PFSK-1 (cell line): ENCODE measurements around the gene N4BP2L2.

ENCODE experiments used
- FOXP2 ChIP-seq: optimal IDR thresholded peaks from 2 replicates; pipeline ENCODE3; 2011; ENCODE audit warnings: borderline replicate concordance, control low read depth, inconsistent platforms; ENCODE audit not compliant: insufficient read depth; ENCODE audit errors: extremely low read length, extremely low read depth
- POLR2AphosphoS5 ChIP-seq: IDR thresholded peaks from 2 replicates; pipeline ENCODE4 v1.6.1; 2012; ENCODE audit warnings: low read depth, mild to moderate bottlenecking, control low read depth, low read length, moderate library complexity
- SIN3A ChIP-seq: IDR thresholded peaks from 2 replicates; pipeline ENCODE4 v1.6.1; 2012; ENCODE audit warnings: mild to moderate bottlenecking, low read length, moderate library complexity, borderline replicate concordance; ENCODE audit not compliant: insufficient read depth
- TAF1 ChIP-seq: IDR thresholded peaks from 2 replicates; pipeline ENCODE4 v1.6.1; 2012; ENCODE audit warnings: low read length, control low read depth, borderline replicate concordance; ENCODE audit not compliant: insufficient read depth
- TF ChIP-seq, protein P1 (sequence below), 2 experiments: IDR thresholded peaks; 2 replicates each; pipeline versions ENCODE4 v1.6.1 to v1.8.0; 2011 to 2012; ENCODE audit warnings: low read depth in 2 of 2, low read length in 2 of 2, control low read depth in 1 of 2, inconsistent platforms in 1 of 2, mild to moderate bottlenecking in 1 of 2, moderate library complexity in 1 of 2; ENCODE audit not compliant: insufficient read depth in 1 of 2

N4BP2L2 gene

DNA sequence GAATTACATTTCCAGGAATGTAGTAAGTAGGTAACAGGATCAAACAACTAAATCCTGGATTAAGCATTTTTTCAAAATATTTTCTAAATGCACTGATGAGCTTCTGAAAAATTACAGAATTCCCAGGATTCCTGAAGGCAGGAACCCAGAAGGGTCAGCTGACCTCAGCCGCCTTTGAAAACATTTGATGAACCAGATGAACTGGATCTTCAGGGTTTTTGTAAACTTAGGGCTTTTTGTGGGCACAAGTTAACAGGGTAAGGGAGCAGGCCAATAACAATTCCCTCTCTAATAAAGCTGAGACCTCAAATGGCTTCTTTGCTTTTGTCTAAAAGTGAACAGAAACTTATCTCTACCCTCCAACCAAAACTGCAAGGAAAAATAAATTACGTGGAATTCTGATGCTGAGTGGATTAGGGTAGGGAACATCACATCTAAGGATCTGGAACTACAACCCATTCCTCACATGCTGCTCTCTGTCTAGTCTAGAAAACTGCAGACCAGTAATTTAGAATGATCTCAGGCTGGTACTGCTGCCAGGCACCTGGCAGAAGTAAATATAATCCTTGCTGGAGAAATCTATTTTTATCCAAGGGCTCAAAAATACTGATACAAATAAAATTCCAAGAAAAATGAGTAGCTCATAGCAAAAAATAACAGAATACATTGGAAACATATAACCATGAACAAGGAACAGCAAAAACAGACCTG is 62.4 kb downstream of the N4BP2L2 start:
- TF ChIP-seq, protein P1, sequence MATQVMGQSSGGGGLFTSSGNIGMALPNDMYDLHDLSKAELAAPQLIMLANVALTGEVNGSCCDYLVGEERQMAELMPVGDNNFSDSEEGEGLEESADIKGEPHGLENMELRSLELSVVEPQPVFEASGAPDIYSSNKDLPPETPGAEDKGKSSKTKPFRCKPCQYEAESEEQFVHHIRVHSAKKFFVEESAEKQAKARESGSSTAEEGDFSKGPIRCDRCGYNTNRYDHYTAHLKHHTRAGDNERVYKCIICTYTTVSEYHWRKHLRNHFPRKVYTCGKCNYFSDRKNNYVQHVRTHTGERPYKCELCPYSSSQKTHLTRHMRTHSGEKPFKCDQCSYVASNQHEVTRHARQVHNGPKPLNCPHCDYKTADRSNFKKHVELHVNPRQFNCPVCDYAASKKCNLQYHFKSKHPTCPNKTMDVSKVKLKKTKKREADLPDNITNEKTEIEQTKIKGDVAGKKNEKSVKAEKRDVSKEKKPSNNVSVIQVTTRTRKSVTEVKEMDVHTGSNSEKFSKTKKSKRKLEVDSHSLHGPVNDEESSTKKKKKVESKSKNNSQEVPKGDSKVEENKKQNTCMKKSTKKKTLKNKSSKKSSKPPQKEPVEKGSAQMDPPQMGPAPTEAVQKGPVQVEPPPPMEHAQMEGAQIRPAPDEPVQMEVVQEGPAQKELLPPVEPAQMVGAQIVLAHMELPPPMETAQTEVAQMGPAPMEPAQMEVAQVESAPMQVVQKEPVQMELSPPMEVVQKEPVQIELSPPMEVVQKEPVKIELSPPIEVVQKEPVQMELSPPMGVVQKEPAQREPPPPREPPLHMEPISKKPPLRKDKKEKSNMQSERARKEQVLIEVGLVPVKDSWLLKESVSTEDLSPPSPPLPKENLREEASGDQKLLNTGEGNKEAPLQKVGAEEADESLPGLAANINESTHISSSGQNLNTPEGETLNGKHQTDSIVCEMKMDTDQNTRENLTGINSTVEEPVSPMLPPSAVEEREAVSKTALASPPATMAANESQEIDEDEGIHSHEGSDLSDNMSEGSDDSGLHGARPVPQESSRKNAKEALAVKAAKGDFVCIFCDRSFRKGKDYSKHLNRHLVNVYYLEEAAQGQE (IDR thresholded peaks at IDR 0.05; ENCODE audit: insufficient read depth in 1 of 2, low read depth in 2 of 2, low read length in 2 of 2): no peak
- TF ChIP-seq SIN3A (no peak), POLR2AphosphoS5 (no peak), TAF1 (no peak), FOXP2 (no peak)

DNA sequence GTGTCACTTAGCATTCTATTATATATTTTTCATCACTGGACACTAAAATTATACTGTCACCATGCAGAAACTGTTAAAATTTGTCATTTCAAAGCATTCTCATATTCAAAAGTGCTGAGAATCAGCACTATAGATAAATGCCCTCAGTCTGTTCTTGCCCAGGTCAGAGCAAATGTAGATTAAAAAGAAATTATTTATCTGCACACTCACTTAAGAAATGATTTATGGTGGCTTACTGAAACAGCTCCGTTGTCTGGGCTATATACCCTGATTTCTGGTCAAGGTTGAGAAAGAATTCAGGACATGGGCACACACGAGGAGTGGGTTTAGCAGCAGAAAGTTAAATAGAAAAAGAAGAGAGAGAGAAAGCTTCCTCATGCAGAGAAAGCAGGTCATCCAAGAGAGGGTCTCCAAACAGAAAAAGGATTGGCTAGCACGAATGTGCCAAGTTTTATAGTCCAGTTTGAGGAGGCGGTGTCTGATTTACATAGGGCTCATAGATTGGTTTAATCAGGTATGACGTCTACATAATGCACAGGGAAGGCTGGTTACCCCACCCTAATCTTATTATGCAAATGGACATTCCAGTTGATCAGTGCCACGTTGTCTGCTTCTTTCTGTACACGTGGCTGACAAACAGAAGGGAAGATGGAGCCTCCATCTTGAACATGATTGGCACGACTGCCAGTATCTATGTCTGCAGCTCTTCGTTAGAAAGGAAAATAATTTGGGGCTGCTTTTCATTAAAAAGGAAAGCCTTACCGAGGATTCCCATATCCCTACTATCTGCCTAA is 63.4 kb downstream of the N4BP2L2 start:
- TF ChIP-seq POLR2AphosphoS5: no peak

DNA sequence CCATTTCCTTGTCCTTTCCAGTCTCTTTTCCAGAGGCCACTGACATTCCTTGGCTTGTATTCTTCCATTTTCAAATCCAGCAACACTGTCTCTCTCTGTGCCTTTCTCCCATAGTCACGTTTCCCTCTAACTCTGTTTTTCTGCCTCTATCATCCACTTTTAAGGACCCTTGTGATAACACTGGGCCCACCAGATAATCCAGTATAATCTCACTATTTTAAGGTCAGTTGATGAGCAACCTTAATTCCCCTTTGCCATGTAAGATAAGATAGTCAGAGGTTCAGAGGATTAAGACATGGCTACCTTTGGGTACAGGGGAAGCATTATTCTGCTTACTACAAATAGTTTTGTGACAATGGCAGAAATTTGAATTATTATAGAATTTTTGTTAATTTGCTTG is 64.9 kb downstream of the N4BP2L2 start:
- TF ChIP-seq POLR2AphosphoS5: no peak
- TF ChIP-seq, protein P1 (IDR thresholded peaks at IDR 0.05; ENCODE audit: insufficient read depth in 1 of 2, low read depth in 2 of 2, low read length in 2 of 2): no peak
- TF ChIP-seq SIN3A: no peak
- no peak for TF ChIP-seq TAF1

DNA sequence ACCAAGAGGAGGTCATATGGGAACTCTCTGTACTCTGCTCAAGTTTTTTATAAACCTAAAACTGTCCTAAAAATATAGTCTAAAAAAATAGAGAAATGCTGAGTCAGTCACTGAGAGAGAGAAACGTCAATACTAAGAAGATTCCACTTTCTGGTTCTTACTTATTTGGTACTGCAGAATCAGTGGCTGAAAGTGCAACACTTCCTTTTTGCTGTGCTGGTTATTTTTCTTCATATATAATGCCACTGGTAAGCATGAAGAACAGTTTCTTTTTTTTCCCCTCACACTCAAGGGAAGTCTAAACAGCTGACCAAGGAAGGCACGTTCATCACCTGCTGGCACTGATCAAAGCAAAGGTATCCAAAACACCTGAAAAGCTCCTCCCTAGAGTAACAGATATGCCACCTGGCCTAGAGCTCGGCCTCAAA is 66.4 kb downstream of the N4BP2L2 start:
- TF ChIP-seq FOXP2: no peak
- no peak for TF ChIP-seq SIN3A
- TF ChIP-seq POLR2AphosphoS5: no peak
- TF ChIP-seq, protein P1 (IDR thresholded peaks at IDR 0.05; ENCODE audit: insufficient read depth in 1 of 2, low read depth in 2 of 2, low read length in 2 of 2): no peak
- TF ChIP-seq TAF1: no peak

DNA sequence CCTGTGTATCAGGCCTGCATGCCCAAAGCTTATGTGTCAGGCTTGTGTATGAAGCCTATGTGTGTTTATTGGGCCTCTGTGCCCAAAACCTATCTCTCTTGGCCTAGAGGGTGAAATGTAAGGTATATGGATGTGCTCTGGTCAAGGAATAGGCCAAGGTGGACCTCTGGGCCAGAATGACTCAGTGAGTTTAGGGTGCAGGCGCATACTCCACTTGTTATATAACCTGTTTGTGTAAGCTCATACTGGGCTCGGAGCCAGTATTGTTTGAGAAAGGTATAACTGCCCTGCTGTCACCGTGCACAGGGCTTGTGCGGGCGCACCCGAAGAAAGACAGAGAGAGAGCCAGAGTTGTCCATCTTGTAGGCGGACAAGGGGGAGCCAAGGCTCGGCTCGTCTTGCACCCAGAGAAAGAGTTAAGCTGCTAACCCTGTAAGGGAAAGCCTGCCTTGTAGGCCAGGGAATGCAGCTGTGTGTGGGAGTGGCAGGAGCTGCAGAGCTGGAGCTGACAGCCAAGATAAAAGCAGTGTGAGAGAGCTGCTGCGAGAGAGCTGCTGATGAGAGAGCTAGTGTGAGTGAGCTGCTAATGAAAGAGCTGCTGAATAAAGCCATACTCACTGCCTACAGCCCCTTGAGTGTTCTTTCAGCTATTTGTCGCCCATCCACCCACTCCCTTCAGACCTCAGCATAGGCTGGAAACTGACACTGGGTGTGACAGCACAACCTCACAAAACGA is 67.2 kb downstream of the N4BP2L2 start:
- no peak for TF ChIP-seq POLR2AphosphoS5
- TF ChIP-seq, protein P1 (IDR thresholded peaks at IDR 0.05; ENCODE audit: insufficient read depth in 1 of 2, low read depth in 2 of 2, low read length in 2 of 2): no peak
- no peak for TF ChIP-seq TAF1
- no peak for TF ChIP-seq FOXP2
- no peak for TF ChIP-seq SIN3A
